Adrenal gland (tissue), 12 donors: ENCODE measurements around the gene CTCF. TPM values are rescaled to one million over a fixed set of nuclear protein-coding genes. Genes with fewer than 3 reads are reported as not detected.

Source experiments
- DNase-seq, 7 donors: peaks; one replicate each; pipeline ENCODE4 v3.0.0-alpha.2; 2019 to 2020
- H3K27ac ChIP-seq, 5 donors: fragments of 200-600 bp; sonication (generic) in 4 of 5; 1 replicate in 3 of 5; 2 replicates in 2 of 5; pipeline versions ENCODE4 v1.5.1 to v1.8.0; 2016 to 2020; ENCODE audit warnings: mild to moderate bottlenecking in 1 of 5
- H3K27me3 ChIP-seq: fragments of 200-600 bp; 2 replicates; pipeline ENCODE4 v1.8.0; 2021
- H3K36me3 ChIP-seq, 2 donors: fragments of 200-600 bp; replicated peaks in 1 of 2; 1 replicate in 1 of 2; 2 replicates in 1 of 2; pipeline versions ENCODE4 v1.5.1 to v1.8.0; 2018 to 2022
- H3K4me1 ChIP-seq, 2 donors: fragments of 200-600 bp; replicated peaks in 1 of 2; 1 replicate in 1 of 2; 2 replicates in 1 of 2; pipeline versions ENCODE4 v1.5.1 to v1.8.0; 2018 to 2021
- H3K4me3 ChIP-seq, 4 donors: fragments of 200-600 bp; sonication (generic) in 3 of 4; one replicate each; pipeline ENCODE4 v1.5.1; 2016 to 2018
- H3K9me3 ChIP-seq, 3 donors: fragments of 200-600 bp; sonication (generic) in 1 of 3; replicated peaks in 1 of 3; 1 replicate in 2 of 3; 2 replicates in 1 of 3; pipeline versions ENCODE4 v1.5.1 to v1.8.0; 2016 to 2021
- CTCF ChIP-seq, 6 experiments: fragments of 450-650 bp in 4 of 6; fragments of 200-600 bp in 2 of 6; sonication (generic) in 1 of 6; IDR thresholded peaks; 1 replicate in 5 of 6; 2 replicates in 1 of 6; pipeline versions ENCODE4 v1.5.1 to v1.8.0; 2016 to 2021; ENCODE audit warnings: antibody characterized with exemption in 6 of 6, mild to moderate bottlenecking in 2 of 6, moderate library complexity in 1 of 6
- POLR2A ChIP-seq, 2 donors: fragments of 450-650 bp; IDR thresholded peaks; one replicate each; pipeline ENCODE4 v1.6.1; 2017; ENCODE audit warnings: antibody characterized with exemption in 2 of 2, mild to moderate bottlenecking in 2 of 2, moderate library complexity in 1 of 2
- WGBS, 4 donors: extraction: QIAGEN DNeasy Blood & Tissue Kit in 2 of 4; methylation state at CpG; one replicate each; pipeline versions ENCODE4 v1.1.5 to v1.1.7; 2013 to 2017; 5-methylcytosine and 5-hydroxymethylcytosine counted together
- intact Hi-C, 2 donors: fragments of 100-400 bp; cut with DNase I; formaldehyde crosslinking; loops; one replicate each; pipeline versions ENCODE4 v1.14.1 to v1.15.0; 2022 to 2023
- polyA plus RNA-seq, 3 donors: library from polyadenylated mRNA; stranded (reverse); fragments of 200-250 nt in 2 of 3; fragments of 350-450 nt in 1 of 3; fragmentation: Illumina TruSeq in 1 of 3; extraction: RNeasy Lipid Tissue Mini Kit (QIAGEN cat#74804) in 1 of 3; gene quantifications; one replicate each; pipeline ENCODE4 v1.2.3, GENCODE V29; 2013 to 2014
- total RNA-seq, 9 donors: library from RNA; depleted of rRNA in 4 of 9; stranded (reverse); fragments of >200 nt in 4 of 9; fragments of 120-200 nt in 1 of 9; fragmentation: NEBNext Ultra II Directional in 1 of 9; extraction: Animal tissue kit (Norgen Biotek cat#: 25700) in 1 of 9; gene quantifications; one replicate each; pipeline versions ENCODE4 v1.1.0 to v1.2.4, GENCODE V29; 2013 to 2023
- donor health status: healthy with polysubstance abuse.
- donor health status: Bipolar disorder and iron deficiency.
- donor health status: DM: yes; HTN: yes; CAD: no.
- donor health status: DM: no; HTN: no; CAD: no.
- donor health status: DM: no; HTN: no; CAD: no.
- donor health status: DM: yes; HTN: yes; CAD: no.

CTCF gene
- total and polyA plus RNA-seq, 12 donors, result 18.4 to 53.5 (median 29.9) TPM

- Histone ChIP-seq H3K36me3 (no peaks in the 10 kb centered on the region), H3K27me3 (peaks cover 23% of the 10 kb centered on the region), H3K27ac (no peak overlapping the region), H3K9me3 (no peaks in the 10 kb centered on the region), H3K4me1 (peaks cover 6% of the 10 kb centered on the region in 2 donors), H3K4me3 (peak overlapping the region in 1 of 4 donors; percentile 39)
- intact Hi-C loops, result no loop called here
- no peak for TF ChIP-seq CTCF (IDR thresholded peaks at IDR 0.05)
- TF ChIP-seq POLR2A (IDR thresholded peaks at IDR 0.05), result no peak
- 6 to 33% (median 10%) methylated on average over 2 to 58 of the region's 59 CpGs for WGBS, 4 donors
- peak in 1 of 7 donors; percentile 28 for DNase-seq
Measured at GRCh38 chr16:67652578-67653127, 90.3 kb downstream of the CTCF start.

GRCh38 chr16:67653128-67653788, 90.9 kb downstream of the CTCF start:
- H3K4me3 ChIP-seq, result peak overlapping the region in 1 of 4 donors; percentile 39
- intact Hi-C loops, result no loop called here
- DNase-seq, result no peak

GRCh38 chr16:67653789-67654402, 91.6 kb downstream of the CTCF start:
- WGBS, 4 donors, result 18 to 47% (median 30%) methylated on average over 2 to 25 of the region's 25 CpGs
- peaks cover 15% of the 10 kb centered on the region for H3K27me3 ChIP-seq
- no peaks in the 10 kb centered on the region for H3K36me3 ChIP-seq
- intact Hi-C loops, result no loop called here
- peak overlapping the region in 1 of 4 donors; percentile 39 for H3K4me3 ChIP-seq
- no peak overlapping the region for H3K27ac ChIP-seq
- TF ChIP-seq CTCF (IDR thresholded peaks at IDR 0.05) (no peak), POLR2A (IDR thresholded peaks at IDR 0.05) (no peak)
- DNase-seq, result no peak
- H3K4me1 ChIP-seq, result peaks cover 6% of the 10 kb centered on the region in 2 donors
- H3K9me3 ChIP-seq, result no peaks in the 10 kb centered on the region

More at GRCh38 chr16:67653128-67653788, 90.9 kb downstream of the CTCF start:
- H3K36me3 ChIP-seq, result no peaks in the 10 kb centered on the region
- peak in 4 of 6 experiments; percentile 13 to 35 (median 17) for TF ChIP-seq CTCF (IDR thresholded peaks at IDR 0.05)
- peak in 1 of 2 donors; percentile 42 for TF ChIP-seq POLR2A (IDR thresholded peaks at IDR 0.05)
- WGBS, 4 donors, result 14 to 40% (median 19%) methylated on average over 1 to 68 of the region's 68 CpGs
- H3K27ac ChIP-seq, result no peak overlapping the region
- H3K4me1 ChIP-seq, result peaks cover 6% of the 10 kb centered on the region in 2 donors
- peaks cover 21% of the 10 kb centered on the region for H3K27me3 ChIP-seq
- H3K9me3 ChIP-seq, result no peaks in the 10 kb centered on the region

GRCh38 chr16:67654403-67654911, 92.1 kb downstream of the CTCF start:
- Histone ChIP-seq H3K36me3 (no peaks in the 10 kb centered on the region), H3K4me3 (no peak overlapping the region), H3K27ac (no peak overlapping the region), H3K27me3 (peaks cover 14% of the 10 kb centered on the region), H3K4me1 (peaks cover 11% of the 10 kb centered on the region in 2 donors), H3K9me3 (no peaks in the 10 kb centered on the region)
- intact Hi-C loops, result no loop called here
- DNase-seq, result no peak
- no peak for TF ChIP-seq POLR2A (IDR thresholded peaks at IDR 0.05)
- TF ChIP-seq CTCF (IDR thresholded peaks at IDR 0.05), result no peak
- 52 to 67% (median 55%) methylated on average over 9 to 30 of the region's 30 CpGs for WGBS, 4 donors
